GM23338 (cell line): ENCODE measurements around the gene VPS52. TPM values are rescaled to one million over a fixed set of nuclear protein-coding genes. Genes with fewer than 3 reads are reported as not detected.

Experiments
- ATAC-seq: fragments of 200-7000 bp; cut with Tn5 transposase; 3 replicates; pipeline ENCODE4 v1.9.1; 2020
- DNase-seq: peaks from one replicate; pipeline ENCODE4 v3.0.0-alpha.2; 2015; ENCODE audit warnings: low spot score
- H2AFZ ChIP-seq: fragments of 200-600 bp; sonication (generic); 2 replicates; pipeline ENCODE4 v1.8.0; 2016; ENCODE audit warnings: antibody characterized with exemption, mild to moderate bottlenecking, moderate library complexity
- H3F3A ChIP-seq: fragments of 200-600 bp; sonication (generic); replicated peaks from 2 replicates; pipeline ENCODE4 v1.8.0; 2017; ENCODE audit warnings: antibody characterized with exemption, mixed run types, low read depth
- H3K27ac ChIP-seq: fragments of 200-600 bp; sonication (generic); 2 replicates; pipeline ENCODE4 v1.6.1; 2016; ENCODE audit warnings: low read depth
- H3K27me3 ChIP-seq: fragments of 200-600 bp; sonication (generic); 2 replicates; pipeline ENCODE4 v1.8.0; 2016; ENCODE audit warnings: mild to moderate bottlenecking, mixed run types, moderate library complexity; ENCODE audit not compliant: insufficient read depth
- H3K36me3 ChIP-seq: fragments of 200-600 bp; sonication (generic); 2 replicates; pipeline ENCODE4 v1.8.0; 2016; ENCODE audit warnings: mild to moderate bottlenecking; ENCODE audit not compliant: insufficient read depth
- H3K4me1 ChIP-seq: fragments of 200-600 bp; sonication (generic); 2 replicates; pipeline ENCODE4 v1.8.0; 2016; ENCODE audit warnings: mild to moderate bottlenecking, moderate library complexity; ENCODE audit not compliant: insufficient read depth
- H3K4me2 ChIP-seq: fragments of 200-600 bp; sonication (generic); 2 replicates; pipeline ENCODE4 v1.7.1; 2017; ENCODE audit warnings: mixed run types
- H3K4me3 ChIP-seq: fragments of 200-600 bp; sonication (generic); 2 replicates; pipeline ENCODE4 v1.6.1; 2016; ENCODE audit warnings: mixed run types
- H3K79me2 ChIP-seq: fragments of 200-600 bp; sonication (generic); replicated peaks from 2 replicates; pipeline ENCODE4 v1.8.0; 2017; ENCODE audit warnings: mild to moderate bottlenecking; ENCODE audit not compliant: insufficient read depth
- H3K9me2 ChIP-seq: fragments of 200-600 bp; sonication (generic); 2 replicates; pipeline ENCODE4 v1.8.0; 2017; ENCODE audit not compliant: insufficient read depth
- H4K20me1 ChIP-seq: fragments of 200-600 bp; sonication (generic); replicated peaks from 2 replicates; pipeline ENCODE4 v1.8.0; 2017; ENCODE audit warnings: mild to moderate bottlenecking; ENCODE audit not compliant: insufficient read depth
- H3K27ac Mint-ChIP-seq: 2 replicates; pipeline ENCODE4 v1.8.0; 2020; ENCODE audit warnings: inconsistent platforms, mild to moderate bottlenecking, moderate library complexity, mixed read lengths
- H3K27me3 Mint-ChIP-seq: 3 replicates; pipeline ENCODE4 v1.8.0; 2022; ENCODE audit warnings: low read depth, mild to moderate bottlenecking, moderate library complexity, mixed read lengths, inconsistent platforms; ENCODE audit not compliant: insufficient read depth, poor library complexity
- H3K36me3 Mint-ChIP-seq: 3 replicates; pipeline ENCODE4 v1.8.0; 2021; ENCODE audit warnings: low read depth, mild to moderate bottlenecking, inconsistent platforms, moderate library complexity, mixed read lengths
- H3K4me1 Mint-ChIP-seq: 3 replicates; pipeline ENCODE4 v1.8.0; 2020; ENCODE audit warnings: mild to moderate bottlenecking, inconsistent platforms, mixed read lengths
- H3K4me3 Mint-ChIP-seq: 3 replicates; pipeline ENCODE4 v1.8.0; 2021; ENCODE audit warnings: moderate library complexity, mild to moderate bottlenecking, inconsistent platforms, mixed read lengths
- H3K9me3 Mint-ChIP-seq: 3 replicates; pipeline ENCODE4 v1.8.0; 2020; ENCODE audit warnings: moderate library complexity, mild to moderate bottlenecking, inconsistent platforms, mixed read lengths
- CTCF ChIP-seq, 2 experiments: fragments of 200-600 bp in 1 of 2; sonication (generic) in 1 of 2; conservative IDR thresholded peaks; 2 replicates each; pipeline versions ENCODE4 v1.5.1 to v1.6.1; 2016 to 2017; ENCODE audit warnings: antibody characterized with exemption in 2 of 2, low read depth in 2 of 2, mild to moderate bottlenecking in 2 of 2, moderate library complexity in 1 of 2
- EZH2 ChIP-seq: fragments of 200-600 bp; sonication (generic); IDR thresholded peaks from one replicate; pipeline ENCODE4 v1.8.0; 2017; ENCODE audit warnings: antibody characterized with exemption, mild to moderate bottlenecking, low read depth; ENCODE audit not compliant: unreplicated experiment
- EZH2phosphoT487 ChIP-seq: fragments of 200-600 bp; sonication (generic); IDR thresholded peaks from one replicate; pipeline ENCODE4 v1.8.1; 2018; ENCODE audit warnings: antibody characterized with exemption; ENCODE audit not compliant: unreplicated experiment
- JUNB ChIP-seq: IDR thresholded peaks from one replicate; pipeline ENCODE4 v1.6.1; 2016; ENCODE audit warnings: antibody characterized with exemption; ENCODE audit not compliant: unreplicated experiment
- POLR2AphosphoS5 ChIP-seq: IDR thresholded peaks from 2 replicates; pipeline ENCODE4 v1.6.1; 2016; ENCODE audit warnings: antibody characterized with exemption, low read depth
- REST ChIP-seq: IDR thresholded peaks from one replicate; pipeline ENCODE4 v1.6.1; 2018; ENCODE audit warnings: antibody characterized with exemption; ENCODE audit not compliant: unreplicated experiment
- ZNF114 ChIP-seq: fragments of 250-450 bp; sonication (Bioruptor Pico); IDR thresholded peaks from 2 replicates; pipeline ENCODE4 v1.5.0; 2020; ENCODE audit warnings: mild to moderate bottlenecking, moderate library complexity
- ZNF331 ChIP-seq: fragments of 250-450 bp; sonication (Bioruptor Pico); IDR thresholded peaks from 2 replicates; pipeline ENCODE4 v1.5.0; 2020; ENCODE audit warnings: low read depth, mild to moderate bottlenecking, moderate library complexity
- ZNF462 ChIP-seq: fragments of 250-450 bp; sonication (Bioruptor Pico); IDR thresholded peaks from 2 replicates; pipeline ENCODE4 v1.5.0; 2020; ENCODE audit warnings: mild to moderate bottlenecking, moderate library complexity
- polyA plus RNA-seq: library from polyadenylated mRNA; unstranded; fragments of >200 nt; fragmentation: Nextera tagmentation; extraction: Ambion mirVana; gene quantifications from 2 replicates; pipeline ENCODE4 v1.2.1, GENCODE V29; 2016
- total RNA-seq: library from RNA; depleted of rRNA; stranded (reverse); fragments of >200 nt; shearing (Covaris generic); gene quantifications from 2 replicates; pipeline ENCODE4 v1.2.3, GENCODE V29; 2014

The VPS52 gene
- total and polyA plus RNA-seq, 2 experiments from 2014 or later: 27.9 to 31.1 TPM

GRCh38 chr6:33254591-33254990, 17.1 kb downstream of the VPS52 start:
- ATAC-seq (no peak), DNase-seq (no peak)
- H3K4me1 ChIP-seq: peaks cover 8% of the 10 kb centered on the region
- H3K27me3 ChIP-seq: no peaks in the 10 kb centered on the region
- Mint-ChIP-seq H3K36me3 (peaks cover 42% of the 10 kb centered on the region), H3K4me3 (no peak overlapping the region), H3K27ac (no peak overlapping the region), H3K9me3 (no peaks in the 10 kb centered on the region; the same call in 2 of the 3 replicates), H3K27me3 (peaks cover 4% of the 10 kb centered on the region), H3K4me1 (peaks cover 12% of the 10 kb centered on the region)
- no peak overlapping the region for H3K27ac ChIP-seq
- no peaks in the 10 kb centered on the region for H4K20me1 ChIP-seq
- no peaks in the 10 kb centered on the region for H3K36me3 ChIP-seq
- H3K79me2 ChIP-seq: no peaks in the 10 kb centered on the region
- no peak overlapping the region for H3K4me2 ChIP-seq
- no peaks in the 10 kb centered on the region for H3K9me2 ChIP-seq
- no peak overlapping the region for H2AFZ ChIP-seq
- peaks cover 8% of the 10 kb centered on the region; the same call in 1 of the 2 replicates for H3F3A ChIP-seq
- H3K4me3 ChIP-seq: no peak overlapping the region
- TF ChIP-seq REST (no peak), EZH2phosphoT487 (no peak), POLR2AphosphoS5 (no peak), EZH2 (no peak), JUNB (no peak), ZNF114 (CRISPR knock-in tag) (no peak), CTCF (conservative IDR thresholded peaks at IDR 0.05; ENCODE audit: low read depth in 2 of 2) (no peak), ZNF462 (CRISPR knock-in tag) (no peak), ZNF331 (no peak)
